GM12801 (cell line): Measurements from ENCODE around the gene SLC17A3.

ENCODE experiments used
- TF ChIP-seq, protein P1 (sequence below): IDR thresholded peaks from one replicate; pipeline ENCODE4 v1.5.1; 2011; ENCODE audit warnings: control low read depth; ENCODE audit not compliant: insufficient read length; ENCODE audit errors: extremely low read depth

SLC17A3 gene

DNA sequence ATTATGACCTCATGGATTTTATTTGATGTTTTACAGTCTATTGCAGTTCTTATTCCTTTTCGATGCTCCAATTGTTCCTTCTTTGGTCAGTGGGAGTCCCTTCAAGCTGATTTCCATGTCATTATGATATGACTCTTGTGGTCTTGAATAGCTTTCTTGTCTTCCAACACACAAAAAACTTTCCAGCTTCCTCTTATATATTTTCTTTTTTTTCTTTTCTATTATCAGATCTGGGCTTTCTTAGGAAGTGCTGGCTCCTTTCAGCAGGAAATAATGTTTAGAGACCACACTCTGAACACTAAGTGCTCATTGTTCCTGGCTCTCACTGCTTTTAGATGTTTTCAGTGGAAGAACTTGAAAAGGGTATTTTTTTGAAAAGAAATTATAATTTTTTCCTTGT lies 39.1 kb downstream of the SLC17A3 start:
- TF ChIP-seq, protein P1, sequence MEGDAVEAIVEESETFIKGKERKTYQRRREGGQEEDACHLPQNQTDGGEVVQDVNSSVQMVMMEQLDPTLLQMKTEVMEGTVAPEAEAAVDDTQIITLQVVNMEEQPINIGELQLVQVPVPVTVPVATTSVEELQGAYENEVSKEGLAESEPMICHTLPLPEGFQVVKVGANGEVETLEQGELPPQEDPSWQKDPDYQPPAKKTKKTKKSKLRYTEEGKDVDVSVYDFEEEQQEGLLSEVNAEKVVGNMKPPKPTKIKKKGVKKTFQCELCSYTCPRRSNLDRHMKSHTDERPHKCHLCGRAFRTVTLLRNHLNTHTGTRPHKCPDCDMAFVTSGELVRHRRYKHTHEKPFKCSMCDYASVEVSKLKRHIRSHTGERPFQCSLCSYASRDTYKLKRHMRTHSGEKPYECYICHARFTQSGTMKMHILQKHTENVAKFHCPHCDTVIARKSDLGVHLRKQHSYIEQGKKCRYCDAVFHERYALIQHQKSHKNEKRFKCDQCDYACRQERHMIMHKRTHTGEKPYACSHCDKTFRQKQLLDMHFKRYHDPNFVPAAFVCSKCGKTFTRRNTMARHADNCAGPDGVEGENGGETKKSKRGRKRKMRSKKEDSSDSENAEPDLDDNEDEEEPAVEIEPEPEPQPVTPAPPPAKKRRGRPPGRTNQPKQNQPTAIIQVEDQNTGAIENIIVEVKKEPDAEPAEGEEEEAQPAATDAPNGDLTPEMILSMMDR: no peak

DNA sequence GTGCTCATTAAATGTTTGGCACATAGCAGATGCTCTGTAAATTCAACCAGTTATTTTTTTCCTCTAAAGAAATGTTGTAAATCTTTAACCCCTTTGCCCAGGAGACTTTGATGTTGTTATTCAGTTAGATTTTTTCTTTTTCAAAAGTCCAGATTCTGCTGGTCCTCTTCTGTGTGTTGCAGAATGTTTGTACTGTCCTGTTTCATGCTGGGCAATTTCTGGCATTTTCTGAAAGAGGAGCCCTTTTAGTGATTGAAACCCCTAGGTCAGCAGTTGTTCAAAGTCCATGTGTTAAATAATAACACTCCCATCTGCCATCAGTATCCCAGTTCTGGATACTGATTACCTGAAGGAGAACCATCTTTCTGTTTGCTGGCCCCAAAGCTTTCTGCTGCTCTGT lies 40.9 kb downstream of the SLC17A3 start:
- TF ChIP-seq, protein P1: no peak

DNA sequence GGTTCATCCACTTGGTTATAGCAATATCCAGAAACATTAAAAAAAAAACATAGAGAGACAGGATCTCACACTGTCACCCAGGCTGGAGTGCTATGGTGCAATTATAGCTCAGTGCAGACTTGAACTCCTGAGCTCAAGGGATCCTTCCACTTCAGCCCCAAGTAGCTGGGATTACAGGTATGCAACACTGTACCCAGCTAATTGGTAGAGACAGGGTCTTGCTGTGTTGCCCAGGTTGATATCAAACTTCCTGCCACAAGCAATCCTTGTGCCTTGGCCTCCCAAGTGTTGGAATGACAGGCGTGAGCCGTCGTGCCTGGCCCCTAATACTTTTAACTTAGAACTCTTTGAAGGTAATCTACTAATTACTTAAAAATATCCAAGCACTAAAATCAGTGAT lies 41.4 kb downstream of the SLC17A3 start:
- TF ChIP-seq, protein P1: no peak

DNA sequence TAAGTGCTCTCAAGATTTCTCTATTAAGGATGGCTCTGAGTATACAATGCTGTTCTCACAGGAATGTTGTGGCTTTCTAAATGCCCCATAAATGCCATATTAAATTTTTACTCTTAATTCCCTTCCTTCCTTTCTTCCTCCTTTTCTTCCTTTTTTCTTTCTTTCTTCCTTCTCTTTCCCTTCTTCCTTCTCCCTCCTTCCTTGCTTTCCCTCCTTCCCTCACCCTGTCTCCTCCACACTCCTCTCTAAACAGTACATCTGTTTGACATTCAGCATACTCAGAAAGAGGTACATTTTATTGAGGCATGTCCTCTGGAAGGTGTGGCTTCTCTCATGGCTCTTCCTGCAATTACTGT lies 41.8 kb downstream of the SLC17A3 start:
- TF ChIP-seq, protein P1: no peak

DNA sequence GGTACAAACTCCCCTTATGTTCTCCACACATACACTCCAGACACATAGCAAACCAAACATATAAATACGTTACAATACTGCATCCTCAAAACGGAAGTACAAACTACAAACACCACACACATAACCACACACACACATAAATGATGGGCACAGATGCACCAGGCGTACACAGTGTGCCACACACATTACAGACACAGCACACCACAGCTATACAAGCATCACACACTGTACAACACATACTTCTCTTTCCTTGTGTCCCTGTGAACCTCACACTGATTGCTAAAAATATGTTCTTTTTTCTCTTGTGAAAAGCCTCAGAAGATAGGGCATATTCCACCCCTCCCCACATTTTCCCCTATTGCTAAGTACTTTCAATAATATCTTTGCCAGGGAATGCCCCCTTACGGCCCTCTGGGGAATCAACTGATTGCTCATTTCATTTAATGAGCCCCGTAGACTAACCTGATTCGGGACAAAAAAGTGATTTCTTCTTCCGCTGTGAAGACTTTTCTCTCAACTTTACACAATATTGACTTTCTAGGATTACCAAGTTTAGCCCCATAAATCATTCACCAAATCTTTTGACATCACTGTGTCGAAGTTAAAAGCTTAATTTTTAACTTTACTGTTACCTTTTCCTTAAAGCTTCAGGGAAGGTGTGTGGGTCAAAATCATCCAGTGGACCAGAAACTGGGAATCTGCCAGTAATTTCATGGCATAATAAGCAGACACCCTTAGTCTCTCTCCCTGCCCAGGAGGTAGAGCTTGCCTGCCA lies 42.3 kb downstream of the SLC17A3 start, which contains the start of gene SLC17A1:
Gene SLC17A1, minus strand, starts transcription at position 521 of the 775 bp plus-strand sequence. CDS start 1,495 bp downstream, outside the sequence.
- TF ChIP-seq, protein P1: no peak

DNA sequence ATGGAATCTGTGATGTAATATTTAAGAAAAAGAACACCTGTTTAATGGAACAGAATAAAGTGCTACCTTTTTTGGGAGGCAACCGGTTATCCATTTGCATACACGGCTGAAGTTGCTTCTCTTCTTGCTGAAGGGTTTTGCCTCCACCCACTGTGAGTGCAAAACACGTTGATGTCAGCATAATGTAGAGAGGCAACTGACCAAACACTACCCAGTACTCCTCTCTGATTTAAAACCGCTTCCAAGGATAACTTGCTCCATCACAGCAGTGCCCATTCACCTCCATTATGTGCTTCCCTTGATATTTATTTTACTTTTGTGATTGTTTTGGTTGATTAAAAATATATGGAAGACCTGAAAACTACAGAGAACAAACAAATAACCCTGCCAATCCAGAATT lies 43.6 kb downstream of the SLC17A3 start:
- TF ChIP-seq, protein P1: no peak

DNA sequence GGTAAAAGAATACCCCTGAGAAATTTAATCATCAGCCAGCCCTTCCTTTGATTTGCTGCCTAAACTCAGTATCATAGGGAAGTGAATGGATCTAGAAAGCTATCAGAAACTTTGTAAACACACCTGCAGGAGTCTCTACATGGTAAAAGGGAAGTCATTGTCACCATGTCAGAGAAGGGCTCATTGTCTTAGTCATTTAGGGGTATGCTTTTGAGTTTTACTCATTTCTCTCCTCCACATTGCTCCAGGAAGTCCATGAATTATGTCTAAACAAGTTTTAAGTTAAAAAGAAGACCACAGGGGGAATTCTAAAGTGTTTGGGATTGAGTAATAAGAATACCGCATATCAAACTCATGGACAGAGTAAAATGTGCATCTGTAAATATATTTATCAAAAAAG lies 44.7 kb downstream of the SLC17A3 start:
- TF ChIP-seq, protein P1: no peak
